Measurements from ENCODE around the gene WIPF1. TPM values are rescaled to one million over a fixed set of nuclear protein-coding genes. Genes with fewer than 3 reads are reported as not detected.

Gene WIPF1
- total RNA-seq, 1 experiment from 2014 or later: 0.59 TPM

GRCh38 chr2:174617718-174618117 is 20.1 kb upstream of the WIPF1 start:
- DNase-seq (ENCODE audit: low read depth, low spot score): no peak
- intact Hi-C loops (cut with micrococcal nuclease): no loop called here
- CTCF ChIA-PET: interaction anchor here (0.8 to 2.4 kb wide), 3 partner anchors 15 to 70 kb away, joined by 3 to 8 read pairs (median 3); no protein-coding TSS in a partner anchor
- no TSS peak for BruUV-seq (replicated peaks)
- Histone ChIP-seq H3K9me2 (ENCODE audit: insufficient read depth) (no peaks in the 10 kb centered on the region), H3K4me3 (replicated peaks in 1 of 2; ENCODE audit: low read depth in 1 of 2, low read length in 2 of 2) (no peak overlapping the region), H3K27ac (ENCODE audit: low read depth, low read length) (no peak overlapping the region), H3K9me3 (ENCODE audit: control insufficient read depth in 1 of 2, insufficient read depth in 1 of 2, low read depth in 1 of 2, low read length in 2 of 2) (no peaks in the 10 kb centered on the region), H3K4me2 (ENCODE audit: low read length) (no peak overlapping the region), H3K4me1 (ENCODE audit: control insufficient read depth in 1 of 2, insufficient read depth in 2 of 2, low read length in 2 of 2) (0 out of 4 replicates have a peak, but pooled peaks cover 0 to 2% of the 10 kb centered on the region in 2 experiments), H3K27me3 (ENCODE audit: insufficient read depth, low read length) (no peaks in the 10 kb centered on the region), H2AFZ (ENCODE audit: low read depth, low read length, poor library complexity, severe bottlenecking) (no peak overlapping the region), H3K79me2 (ENCODE audit: insufficient read depth, low read length) (no peaks in the 10 kb centered on the region), H4K20me1 (ENCODE audit: insufficient read depth) (no peaks in the 10 kb centered on the region), H3K9ac (ENCODE audit: low read length) (no peak overlapping the region), H3K36me3 (ENCODE audit: control insufficient read depth in 1 of 2, insufficient read depth in 2 of 2, low read length in 2 of 2) (no peaks in the 10 kb centered on the region)
- RAD21 ChIA-PET (ENCODE audit: low non-redundant PET in 1 of 2, low total read pairs in 2 of 2, uncharacterized antibody in 2 of 2, unreplicated experiment in 2 of 2): no interaction called here
- TF ChIP-seq ZBTB33 (IDR thresholded peaks at IDR 0.05; ENCODE audit: extremely low read depth, insufficient replicate concordance, low read length) (no peak), MAX (IDR thresholded peaks at IDR 0.05) (no peak), JUND (IDR thresholded peaks at IDR 0.05) (no peak), EZH2phosphoT487 (IDR thresholded peaks at IDR 0.05; ENCODE audit: borderline replicate concordance) (no peak), CEBPB (IDR thresholded peaks at IDR 0.05; ENCODE audit: low read depth) (no peak)
- no peak for ATAC-seq
- POLR2A ChIA-PET: no interaction called here

- DNase-seq (ENCODE audit: low read depth, low spot score): no peak
- Histone ChIP-seq H3K27ac (ENCODE audit: low read depth, low read length) (no peak overlapping the region), H2AFZ (ENCODE audit: low read depth, low read length, poor library complexity, severe bottlenecking) (no peak overlapping the region), H3K9me3 (ENCODE audit: control insufficient read depth in 1 of 2, insufficient read depth in 1 of 2, low read depth in 1 of 2, low read length in 2 of 2) (no peaks in the 10 kb centered on the region), H3K4me2 (ENCODE audit: low read length) (no peak overlapping the region), H3K9me2 (ENCODE audit: insufficient read depth) (no peaks in the 10 kb centered on the region), H3K4me3 (replicated peaks in 1 of 2; ENCODE audit: low read depth in 1 of 2, low read length in 2 of 2) (no peak overlapping the region), H3K36me3 (ENCODE audit: control insufficient read depth in 1 of 2, insufficient read depth in 2 of 2, low read length in 2 of 2) (no peaks in the 10 kb centered on the region), H3K27me3 (ENCODE audit: insufficient read depth, low read length) (no peaks in the 10 kb centered on the region), H3K9ac (ENCODE audit: low read length) (no peak overlapping the region), H4K20me1 (ENCODE audit: insufficient read depth) (no peaks in the 10 kb centered on the region), H3K79me2 (ENCODE audit: insufficient read depth, low read length) (no peaks in the 10 kb centered on the region), H3K4me1 (ENCODE audit: control insufficient read depth in 1 of 2, insufficient read depth in 2 of 2, low read length in 2 of 2) (0 out of 4 replicates have a peak, but pooled peaks cover 0 to 2% of the 10 kb centered on the region in 2 experiments)
- POLR2A ChIA-PET: no interaction called here
- intact Hi-C loops (cut with micrococcal nuclease): no loop called here
- RAD21 ChIA-PET (ENCODE audit: low non-redundant PET in 1 of 2, low total read pairs in 2 of 2, uncharacterized antibody in 2 of 2, unreplicated experiment in 2 of 2): no interaction called here
- no TSS peak for BruUV-seq (replicated peaks)
- TF ChIP-seq CBX3 (IDR thresholded peaks at IDR 0.05; ENCODE audit: low read depth): no peak
- no peak for TF ChIP-seq CTCF (IDR thresholded peaks at IDR 0.05 in 2 of 3, conservative IDR thresholded peaks at IDR 0.05 in 1 of 3; ENCODE audit: borderline replicate concordance in 1 of 3, insufficient read depth in 1 of 3, low read depth in 2 of 3, low read length in 2 of 3)
- no peak for TF ChIP-seq POLR2A (IDR thresholded peaks at IDR 0.05; ENCODE audit: borderline replicate concordance, extremely low read depth, insufficient read depth, insufficient read length)
- TF ChIP-seq CEBPB (IDR thresholded peaks at IDR 0.05; ENCODE audit: low read depth): no peak
- TF ChIP-seq EGR1 (IDR thresholded peaks at IDR 0.05; ENCODE audit: low read depth): no peak
- no peak for TF ChIP-seq ZBTB33 (IDR thresholded peaks at IDR 0.05; ENCODE audit: extremely low read depth, insufficient replicate concordance, low read length)
- TF ChIP-seq JUND (IDR thresholded peaks at IDR 0.05): no peak
- CTCF ChIA-PET: interaction anchor here (2.4 kb wide), 1 partner anchor 71 kb away, joined by 8 read pairs; no protein-coding TSS in a partner anchor
- no peak for ATAC-seq
These were observed 19.5 kb upstream of the WIPF1 start for GRCh38 chr2:174617120-174617519.

All from HCT116 (cell line).